ENCODE results near the gene LDLRAD3.

GRCh38 chr11:35971841-35972422 is 28.1 kb downstream of the LDLRAD3 start:
- TF ChIP-seq CTCF (IDR thresholded peaks at IDR 0.05) (no peak), POLR2A (IDR thresholded peaks at IDR 0.05) (no peak), POLR2AphosphoS5 (IDR thresholded peaks at IDR 0.05) (peak; percentile 23)

Data from prostate gland (tissue), 2 donors.